Astrocyte of the spinal cord (primary cell): ENCODE measurements around the gene KAZN.
A peak's percentile ranks its signal among the peaks of the same experiment; 100 is the strongest.

Experiments used
- DNase-seq: peaks from one replicate; pipeline ENCODE4 v3.0.0; 2011; ENCODE audit warnings: low read depth, low spot score
- H3K4me3 ChIP-seq: 2 replicates; pipeline ENCODE4 v1.5.1; 2011; ENCODE audit warnings: low read depth, mild to moderate bottlenecking, low read length, moderate library complexity
- in situ Hi-C: cut with HindIII; loops from 2 replicates; pipeline ENCODE4 v1.10.0; 2017; ENCODE audit warnings: low sequenced_read_pairs
- TF ChIP-seq, protein P1 (sequence below): IDR thresholded peaks from 2 replicates; pipeline ENCODE4 v1.5.1; 2012; ENCODE audit warnings: low read depth, mild to moderate bottlenecking, low read length, inconsistent platforms

Gene KAZN

DNA sequence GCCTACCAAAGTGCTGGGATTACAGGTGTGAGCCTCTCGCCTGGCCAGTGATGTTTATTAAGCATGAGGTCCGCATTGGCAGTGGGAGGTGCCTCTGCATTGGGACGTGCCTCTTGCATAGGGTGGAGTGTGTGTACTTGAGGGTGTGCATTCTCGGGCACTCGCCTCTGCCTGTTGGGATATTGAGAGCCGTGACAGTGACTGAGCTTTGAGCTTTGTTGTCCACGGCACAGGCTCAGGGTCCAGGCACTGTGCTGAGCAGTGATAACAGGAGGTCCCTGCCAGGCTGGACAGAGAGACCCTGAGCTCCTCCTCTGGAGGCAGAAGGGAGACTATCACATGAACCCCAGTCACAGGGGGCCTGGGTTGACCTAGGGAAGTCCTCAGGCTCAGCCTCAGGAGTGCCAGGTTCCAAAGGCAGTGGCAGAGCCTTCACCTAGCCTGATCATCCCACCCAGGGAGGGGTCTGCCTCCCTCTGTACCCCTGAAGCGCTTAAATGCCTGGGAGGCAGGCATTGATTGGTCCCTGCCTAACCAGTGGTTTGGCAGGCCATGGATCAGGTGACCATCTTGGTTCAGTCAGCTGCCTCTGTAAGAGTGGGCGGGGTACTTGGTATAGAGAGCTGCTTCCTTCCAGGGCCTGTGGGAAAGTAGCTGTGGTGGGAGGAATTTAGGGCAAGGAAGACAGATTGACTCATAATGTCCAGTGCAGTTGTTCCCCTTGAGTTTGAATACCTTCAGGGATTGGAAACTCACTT is 341.2 kb downstream of the KAZN start:
- no peak overlapping the region for H3K4me3 ChIP-seq
- DNase-seq: peak; percentile 61
- TF ChIP-seq, protein P1, sequence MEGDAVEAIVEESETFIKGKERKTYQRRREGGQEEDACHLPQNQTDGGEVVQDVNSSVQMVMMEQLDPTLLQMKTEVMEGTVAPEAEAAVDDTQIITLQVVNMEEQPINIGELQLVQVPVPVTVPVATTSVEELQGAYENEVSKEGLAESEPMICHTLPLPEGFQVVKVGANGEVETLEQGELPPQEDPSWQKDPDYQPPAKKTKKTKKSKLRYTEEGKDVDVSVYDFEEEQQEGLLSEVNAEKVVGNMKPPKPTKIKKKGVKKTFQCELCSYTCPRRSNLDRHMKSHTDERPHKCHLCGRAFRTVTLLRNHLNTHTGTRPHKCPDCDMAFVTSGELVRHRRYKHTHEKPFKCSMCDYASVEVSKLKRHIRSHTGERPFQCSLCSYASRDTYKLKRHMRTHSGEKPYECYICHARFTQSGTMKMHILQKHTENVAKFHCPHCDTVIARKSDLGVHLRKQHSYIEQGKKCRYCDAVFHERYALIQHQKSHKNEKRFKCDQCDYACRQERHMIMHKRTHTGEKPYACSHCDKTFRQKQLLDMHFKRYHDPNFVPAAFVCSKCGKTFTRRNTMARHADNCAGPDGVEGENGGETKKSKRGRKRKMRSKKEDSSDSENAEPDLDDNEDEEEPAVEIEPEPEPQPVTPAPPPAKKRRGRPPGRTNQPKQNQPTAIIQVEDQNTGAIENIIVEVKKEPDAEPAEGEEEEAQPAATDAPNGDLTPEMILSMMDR: no peak
- in situ Hi-C loops: no loop called here

DNA sequence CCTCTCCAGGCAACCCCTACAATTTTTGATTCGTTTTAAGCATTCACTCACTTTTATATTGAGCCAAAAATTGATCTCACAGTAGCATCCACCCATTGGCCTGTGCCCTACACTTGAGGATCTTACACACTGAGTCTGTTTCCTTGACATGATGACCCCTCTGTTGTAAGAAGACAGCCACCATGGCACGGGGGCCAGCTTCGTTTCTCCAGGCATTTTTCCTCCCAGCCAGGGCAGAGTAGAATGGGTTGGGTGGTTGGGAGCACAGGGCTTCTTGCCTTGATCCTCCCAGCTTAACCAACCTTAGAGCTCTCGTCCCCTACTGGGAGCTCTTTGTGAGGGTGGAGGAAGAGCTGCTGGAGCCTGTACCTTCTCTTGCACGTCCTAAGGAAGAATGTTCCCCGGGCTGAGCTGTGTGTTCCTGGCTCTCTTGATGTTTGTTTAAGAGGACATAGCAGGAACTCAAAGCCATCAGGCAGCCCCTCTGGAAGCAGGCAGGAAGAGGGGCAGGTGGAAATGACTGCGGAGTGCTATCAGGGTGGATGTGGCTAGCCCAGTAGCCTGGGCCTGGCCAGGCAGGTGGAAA is 341.9 kb downstream of the KAZN start:
- H3K4me3 ChIP-seq: no peak overlapping the region
- TF ChIP-seq, protein P1: no peak
- no peak for DNase-seq
- in situ Hi-C loops: no loop called here

DNA sequence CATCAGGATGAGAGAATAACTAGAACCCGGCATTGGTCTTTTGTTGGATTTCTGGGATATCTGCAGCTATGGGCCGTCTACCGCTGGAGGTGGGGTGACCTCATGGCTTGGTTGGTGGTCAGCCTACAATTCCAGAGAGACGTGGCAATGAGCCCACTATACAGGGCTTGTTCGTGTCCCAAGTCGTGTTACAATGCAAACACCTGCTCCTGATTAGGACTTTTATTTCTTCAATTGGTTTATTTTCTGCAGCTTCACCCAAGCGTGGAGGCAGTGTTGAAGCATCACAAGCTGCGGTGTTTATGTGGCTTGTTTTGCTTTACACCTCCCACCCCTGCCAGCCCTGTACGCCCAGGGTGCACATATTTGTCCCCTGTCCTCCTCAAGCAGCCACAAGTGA is 343.4 kb downstream of the KAZN start:
- in situ Hi-C loops: no loop called here
- DNase-seq: no peak

DNA sequence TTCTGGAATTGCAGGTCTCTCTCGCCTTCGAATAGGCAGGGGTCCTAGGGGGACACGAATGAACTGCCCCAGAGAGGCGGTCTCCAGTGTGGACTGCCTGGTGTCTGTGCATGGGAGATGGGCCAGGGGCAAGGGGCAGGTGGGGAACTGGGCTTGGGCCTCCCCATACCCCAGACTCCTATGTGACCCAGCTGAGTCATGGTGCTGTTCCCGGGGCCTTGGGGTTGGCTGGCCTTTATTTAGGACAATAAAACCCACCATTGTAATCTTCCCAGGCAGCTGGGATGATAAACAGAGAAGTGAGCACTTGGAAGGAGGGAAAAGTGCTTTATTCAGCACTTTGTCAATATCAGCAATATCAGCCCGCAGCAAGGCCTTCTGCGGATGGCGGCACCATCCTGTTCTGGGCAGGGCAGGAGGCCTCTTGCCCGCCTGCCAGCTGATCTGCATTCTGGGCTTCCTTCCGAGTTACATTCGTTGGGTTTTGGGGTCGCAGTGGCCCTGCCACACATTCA is 346.0 kb downstream of the KAZN start:
- no peak for DNase-seq
- TF ChIP-seq, protein P1: no peak
- in situ Hi-C loops: no loop called here
- no peak overlapping the region for H3K4me3 ChIP-seq

More for the DNA sequence above, 343.4 kb downstream of the KAZN start:
- TF ChIP-seq, protein P1: no peak
- no peak overlapping the region for H3K4me3 ChIP-seq

DNA sequence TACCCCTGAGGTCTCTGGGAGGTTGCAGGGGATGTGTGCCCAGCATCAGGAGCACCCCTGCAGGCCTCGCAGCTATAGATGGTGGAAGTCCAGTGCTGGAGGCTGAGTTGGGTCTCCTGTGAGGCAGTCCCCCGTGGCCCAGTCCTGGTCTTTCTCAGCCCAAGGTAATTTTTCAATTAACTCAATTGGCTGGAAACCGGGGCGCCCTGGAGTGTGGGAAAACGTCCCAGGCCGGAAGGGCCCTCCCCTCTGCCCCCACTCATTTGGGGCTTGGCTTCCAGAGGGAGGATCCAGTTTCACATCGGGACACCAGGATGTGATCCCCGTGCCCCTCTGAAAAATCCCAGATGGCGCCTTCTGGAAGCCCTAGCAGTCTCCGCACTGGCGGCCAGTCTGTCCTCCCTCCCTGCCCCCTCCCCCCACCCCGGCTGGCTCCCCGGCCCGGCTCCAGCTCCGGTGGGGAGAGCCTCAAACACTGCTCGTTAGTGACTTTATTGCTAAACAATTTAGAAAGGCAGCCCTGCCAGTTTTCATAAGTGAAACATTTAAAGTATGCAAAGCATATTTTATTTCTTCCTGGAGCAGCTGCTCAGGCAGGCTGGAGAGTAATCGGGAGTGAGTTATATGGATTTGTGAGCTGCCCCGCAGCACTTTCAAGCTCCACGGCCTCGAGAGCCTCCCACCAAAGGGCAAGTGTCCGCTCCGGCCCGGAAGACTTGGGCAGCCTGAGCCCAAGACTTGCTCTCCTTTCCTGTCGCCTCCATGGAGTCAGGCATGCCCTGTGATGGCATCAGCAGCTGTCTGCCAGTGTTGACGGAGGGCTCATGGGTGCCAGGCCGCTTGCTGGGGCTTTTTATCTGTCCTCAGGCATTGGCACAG is 346.9 kb downstream of the KAZN start:
- in situ Hi-C loops: no loop called here
- TF ChIP-seq, protein P1: no peak
- peak; percentile 88 for DNase-seq
- peak overlapping the region; percentile 9 for H3K4me3 ChIP-seq

DNA sequence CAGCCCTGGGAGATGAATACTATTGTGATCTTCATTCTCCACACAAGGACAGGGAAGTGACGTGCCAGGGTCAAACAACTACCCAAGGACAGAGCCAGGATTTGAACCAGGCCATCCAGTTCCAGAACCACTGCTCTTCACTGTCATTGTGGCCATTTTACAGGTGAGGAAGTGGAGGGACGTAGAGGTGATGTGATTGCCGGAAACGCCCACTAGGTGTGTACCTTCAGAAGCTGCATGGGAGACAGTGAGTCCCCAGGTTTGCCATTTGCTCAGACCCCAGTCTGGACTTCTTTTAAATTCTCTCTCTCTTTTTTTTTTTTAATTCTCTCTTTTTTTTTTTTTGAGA is 347.5 kb downstream of the KAZN start:
- in situ Hi-C loops: no loop called here
- DNase-seq: no peak
- TF ChIP-seq, protein P1: no peak
- peak overlapping the region; percentile 0 for H3K4me3 ChIP-seq
